Karpas-422 (cell line): Measurements from ENCODE around the gene SMTNL2. TPM values are rescaled to one million over a fixed set of nuclear protein-coding genes. Genes with fewer than 3 reads are reported as not detected.

Experiments
- DNase-seq: peaks from one replicate; pipeline ENCODE4 v3.0.0-alpha.2; 2015
- H2AFZ ChIP-seq: fragments of 200-600 bp; sonication (generic); 2 replicates; pipeline ENCODE4 v1.6.1; 2014; ENCODE audit warnings: antibody characterized with exemption, low read length, mixed read lengths
- H3K27ac ChIP-seq: fragments of 200-600 bp; sonication (generic); 2 replicates; pipeline ENCODE4 v1.5.1; 2014; ENCODE audit warnings: mild to moderate bottlenecking, low read length, moderate library complexity
- H3K27me3 ChIP-seq: fragments of 200-600 bp; sonication (generic); 2 replicates; pipeline ENCODE4 v1.6.1; 2014; ENCODE audit warnings: low read length, mixed read lengths
- H3K36me3 ChIP-seq: fragments of 200-600 bp; sonication (generic); 2 replicates; pipeline ENCODE4 v1.6.1; 2014; ENCODE audit warnings: low read length, mixed read lengths; ENCODE audit not compliant: insufficient read depth
- H3K4me1 ChIP-seq: fragments of 200-600 bp; sonication (generic); 2 replicates; pipeline ENCODE4 v1.6.1; 2014; ENCODE audit warnings: mild to moderate bottlenecking, low read length, mixed read lengths
- H3K4me2 ChIP-seq: fragments of 200-600 bp; sonication (generic); 2 replicates; pipeline ENCODE4 v1.6.1; 2014; ENCODE audit warnings: low read length, low read depth, mild to moderate bottlenecking; ENCODE audit not compliant: poor library complexity, severe bottlenecking
- H3K4me3 ChIP-seq: fragments of 200-600 bp; sonication (generic); 2 replicates; pipeline ENCODE4 v1.5.1; 2014; ENCODE audit warnings: mild to moderate bottlenecking, antibody characterized with exemption, low read length, mixed read lengths
- H3K79me2 ChIP-seq: fragments of 200-600 bp; sonication (generic); 2 replicates; pipeline ENCODE4 v1.6.1; 2014; ENCODE audit warnings: mild to moderate bottlenecking, low read length, mixed read lengths
- H3K9ac ChIP-seq: fragments of 200-600 bp; sonication (generic); 2 replicates; pipeline ENCODE4 v1.6.0; 2014; ENCODE audit warnings: low read length
- H3K9me2 ChIP-seq: fragments of 200-600 bp; sonication (generic), shearing (Covaris generic); replicated peaks from 2 replicates; pipeline ENCODE4 v1.6.0; 2014; ENCODE audit warnings: mild to moderate bottlenecking, low read length, moderate library complexity; ENCODE audit not compliant: insufficient read depth
- H3K9me3 ChIP-seq: fragments of 300-700, 200-600 bp; sonication (generic); 2 replicates; pipeline ENCODE4 v1.6.1; 2014; ENCODE audit warnings: low read length, mixed read lengths
- H4K20me1 ChIP-seq: fragments of 200-600 bp; sonication (generic); 2 replicates; pipeline ENCODE4 v1.6.1; 2014; ENCODE audit warnings: mild to moderate bottlenecking, antibody characterized with exemption, low read length, low read depth; ENCODE audit not compliant: insufficient read depth
- total RNA-seq: library from RNA; depleted of rRNA; stranded (reverse); fragments of >200 nt; shearing (Covaris generic); gene quantifications from 2 replicates; pipeline ENCODE4 v1.2.3, GENCODE V29; 2014; ENCODE audit warnings: low replicate concordance

SMTNL2 gene
- total RNA-seq, 1 experiment from 2014 or later: 0.45 TPM

GRCh38 chr17:4582691-4583090, 1.6 kb upstream of the SMTNL2 start:
- H4K20me1 ChIP-seq: no peaks in the 10 kb centered on the region
- H3K79me2 ChIP-seq: no peaks in the 10 kb centered on the region
- H3K9me3 ChIP-seq: no peaks in the 10 kb centered on the region
- H3K4me3 ChIP-seq: no peak overlapping the region
- no peak overlapping the region for H3K27ac ChIP-seq
- H3K9me2 ChIP-seq: no peaks in the 10 kb centered on the region
- no peak overlapping the region for H3K9ac ChIP-seq
- H3K36me3 ChIP-seq: no peaks in the 10 kb centered on the region
- H2AFZ ChIP-seq: no peak overlapping the region
- no peak overlapping the region for H3K4me2 ChIP-seq
- no peaks in the 10 kb centered on the region for H3K27me3 ChIP-seq
- no peaks in the 10 kb centered on the region for H3K4me1 ChIP-seq
- DNase-seq: no peak

- Histone ChIP-seq H3K27ac (no peak overlapping the region), H3K79me2 (no peaks in the 10 kb centered on the region), H3K9ac (no peak overlapping the region), H3K9me3 (no peaks in the 10 kb centered on the region), H3K27me3 (no peaks in the 10 kb centered on the region), H3K9me2 (no peaks in the 10 kb centered on the region), H3K4me1 (no peaks in the 10 kb centered on the region), H3K4me2 (no peak overlapping the region), H3K36me3 (no peaks in the 10 kb centered on the region), H4K20me1 (no peaks in the 10 kb centered on the region), H3K4me3 (no peak overlapping the region), H2AFZ (no peak overlapping the region)
- DNase-seq: no peak
These were observed 1.1 kb upstream of the SMTNL2 start for GRCh38 chr17:4583206-4583605.

GRCh38 chr17:4583782-4584100, 588 bp upstream of the SMTNL2 start:
- no peaks in the 10 kb centered on the region for H3K27me3 ChIP-seq
- DNase-seq: no peak
- no peak overlapping the region for H3K4me3 ChIP-seq
- H3K4me2 ChIP-seq: no peak overlapping the region
- no peaks in the 10 kb centered on the region for H4K20me1 ChIP-seq
- H3K9me3 ChIP-seq: no peaks in the 10 kb centered on the region
- H3K79me2 ChIP-seq: no peaks in the 10 kb centered on the region
- H3K36me3 ChIP-seq: no peaks in the 10 kb centered on the region
- no peak overlapping the region for H3K27ac ChIP-seq
- H3K9ac ChIP-seq: no peak overlapping the region
- H3K4me1 ChIP-seq: no peaks in the 10 kb centered on the region
- no peaks in the 10 kb centered on the region for H3K9me2 ChIP-seq
- H2AFZ ChIP-seq: no peak overlapping the region

GRCh38 chr17:4584917-4585637, 748 bp downstream of the SMTNL2 start:
- Histone ChIP-seq H3K27ac (no peak overlapping the region), H2AFZ (no peak overlapping the region), H3K4me3 (no peak overlapping the region), H3K4me1 (no peaks in the 10 kb centered on the region), H3K36me3 (no peaks in the 10 kb centered on the region), H3K9me3 (no peaks in the 10 kb centered on the region), H3K79me2 (no peaks in the 10 kb centered on the region), H3K27me3 (no peaks in the 10 kb centered on the region), H3K4me2 (no peak overlapping the region), H3K9ac (no peak overlapping the region), H3K9me2 (no peaks in the 10 kb centered on the region), H4K20me1 (no peaks in the 10 kb centered on the region)
- no peak for DNase-seq

GRCh38 chr17:4585638-4585994, 1.3 kb downstream of the SMTNL2 start:
- Histone ChIP-seq H3K4me3 (no peak overlapping the region), H3K27me3 (no peaks in the 10 kb centered on the region), H3K79me2 (no peaks in the 10 kb centered on the region), H2AFZ (no peak overlapping the region), H4K20me1 (no peaks in the 10 kb centered on the region), H3K9ac (no peak overlapping the region), H3K9me3 (no peaks in the 10 kb centered on the region), H3K4me1 (no peaks in the 10 kb centered on the region), H3K27ac (no peak overlapping the region), H3K9me2 (no peaks in the 10 kb centered on the region), H3K36me3 (no peaks in the 10 kb centered on the region), H3K4me2 (no peak overlapping the region)
- DNase-seq: no peak

- Histone ChIP-seq H3K4me1 (no peaks in the 10 kb centered on the region), H3K36me3 (no peaks in the 10 kb centered on the region), H4K20me1 (no peaks in the 10 kb centered on the region), H3K4me3 (no peak overlapping the region), H3K9ac (no peak overlapping the region), H3K27ac (no peak overlapping the region), H3K79me2 (no peaks in the 10 kb centered on the region), H3K9me2 (no peaks in the 10 kb centered on the region), H3K4me2 (no peak overlapping the region), H3K9me3 (no peaks in the 10 kb centered on the region), H2AFZ (no peak overlapping the region), H3K27me3 (no peaks in the 10 kb centered on the region)
- DNase-seq: no peak
These were observed 1.7 kb downstream of the SMTNL2 start for GRCh38 chr17:4586043-4586442.

- H3K27ac ChIP-seq: no peak overlapping the region
- H3K9ac ChIP-seq: no peak overlapping the region
- H3K4me3 ChIP-seq: no peak overlapping the region
- no peaks in the 10 kb centered on the region for H3K79me2 ChIP-seq
- no peaks in the 10 kb centered on the region; the same call in 1 of the 2 replicates for H3K4me1 ChIP-seq
- DNase-seq: no peak
- H3K9me2 ChIP-seq: no peaks in the 10 kb centered on the region
- no peaks in the 10 kb centered on the region for H3K9me3 ChIP-seq
- H3K4me2 ChIP-seq: no peak overlapping the region
- no peaks in the 10 kb centered on the region for H3K36me3 ChIP-seq
- no peaks in the 10 kb centered on the region for H4K20me1 ChIP-seq
- H3K27me3 ChIP-seq: no peaks in the 10 kb centered on the region
- H2AFZ ChIP-seq: no peak overlapping the region
These were observed 2.9 kb downstream of the SMTNL2 start for GRCh38 chr17:4587195-4587594.

- no peak overlapping the region for H3K4me2 ChIP-seq
- no peaks in the 10 kb centered on the region for H3K27me3 ChIP-seq
- no peaks in the 10 kb centered on the region for H3K36me3 ChIP-seq
- H3K4me1 ChIP-seq: no peaks in the 10 kb centered on the region; the same call in 1 of the 2 replicates
- no peaks in the 10 kb centered on the region for H3K9me3 ChIP-seq
- H4K20me1 ChIP-seq: no peaks in the 10 kb centered on the region
- no peaks in the 10 kb centered on the region for H3K9me2 ChIP-seq
- no peak overlapping the region for H3K9ac ChIP-seq
- no peaks in the 10 kb centered on the region for H3K79me2 ChIP-seq
- H3K4me3 ChIP-seq: no peak overlapping the region
- no peak for DNase-seq
- no peak overlapping the region for H3K27ac ChIP-seq
- H2AFZ ChIP-seq: no peak overlapping the region
These were observed 3.5 kb downstream of the SMTNL2 start for GRCh38 chr17:4587803-4588202.

GRCh38 chr17:4588391-4588790, 4.1 kb downstream of the SMTNL2 start:
- Histone ChIP-seq H3K9ac (no peak overlapping the region), H3K79me2 (no peaks in the 10 kb centered on the region), H3K36me3 (no peaks in the 10 kb centered on the region), H2AFZ (no peak overlapping the region), H3K4me3 (no peak overlapping the region), H3K9me3 (no peaks in the 10 kb centered on the region), H3K27me3 (no peaks in the 10 kb centered on the region), H3K9me2 (no peaks in the 10 kb centered on the region), H4K20me1 (no peaks in the 10 kb centered on the region), H3K27ac (no peak overlapping the region), H3K4me1 (no peaks in the 10 kb centered on the region; the same call in 1 of the 2 replicates), H3K4me2 (no peak overlapping the region)
- no peak for DNase-seq
